Thyroid gland (tissue), 4 donors: ENCODE measurements around the gene FAM114A2.

Experiments
- POLR2A ChIP-seq, 2 donors: fragments of 450-650 bp; IDR thresholded peaks; one replicate each; pipeline ENCODE4 v1.6.1; 2017; ENCODE audit warnings: antibody characterized with exemption in 2 of 2, mild to moderate bottlenecking in 2 of 2, moderate library complexity in 1 of 2
- TF ChIP-seq, protein P1 (sequence below), 6 experiments: fragments of 200-600 bp in 3 of 6; fragments of 450-650 bp in 3 of 6; sonication (generic) in 3 of 6; IDR thresholded peaks; one replicate each; pipeline ENCODE4 v1.5.1; 2016 to 2019; ENCODE audit warnings: antibody characterized with exemption in 6 of 6, mild to moderate bottlenecking in 2 of 6, inconsistent platforms in 1 of 6, moderate library complexity in 1 of 6

DNA sequence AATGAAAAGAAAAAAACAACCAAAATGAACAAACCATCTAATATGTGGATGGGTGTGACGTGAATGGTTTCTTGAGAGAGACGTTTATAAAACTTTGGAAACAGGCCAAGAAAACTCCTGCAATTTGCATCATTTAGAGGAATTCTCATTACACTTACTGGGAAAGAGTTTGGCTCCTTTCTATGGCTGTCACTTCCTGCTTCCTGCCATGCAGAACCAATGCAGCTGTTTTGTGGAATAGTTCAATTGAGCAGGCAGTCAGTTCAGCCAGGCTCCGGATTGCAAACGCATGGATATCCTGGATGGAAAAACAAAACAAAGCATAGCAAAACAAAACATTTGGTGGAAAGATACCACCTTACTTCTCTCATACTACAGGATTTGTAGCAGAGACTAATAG is 36.6 kb downstream of the FAM114A2 start:
- TF ChIP-seq, protein P1, sequence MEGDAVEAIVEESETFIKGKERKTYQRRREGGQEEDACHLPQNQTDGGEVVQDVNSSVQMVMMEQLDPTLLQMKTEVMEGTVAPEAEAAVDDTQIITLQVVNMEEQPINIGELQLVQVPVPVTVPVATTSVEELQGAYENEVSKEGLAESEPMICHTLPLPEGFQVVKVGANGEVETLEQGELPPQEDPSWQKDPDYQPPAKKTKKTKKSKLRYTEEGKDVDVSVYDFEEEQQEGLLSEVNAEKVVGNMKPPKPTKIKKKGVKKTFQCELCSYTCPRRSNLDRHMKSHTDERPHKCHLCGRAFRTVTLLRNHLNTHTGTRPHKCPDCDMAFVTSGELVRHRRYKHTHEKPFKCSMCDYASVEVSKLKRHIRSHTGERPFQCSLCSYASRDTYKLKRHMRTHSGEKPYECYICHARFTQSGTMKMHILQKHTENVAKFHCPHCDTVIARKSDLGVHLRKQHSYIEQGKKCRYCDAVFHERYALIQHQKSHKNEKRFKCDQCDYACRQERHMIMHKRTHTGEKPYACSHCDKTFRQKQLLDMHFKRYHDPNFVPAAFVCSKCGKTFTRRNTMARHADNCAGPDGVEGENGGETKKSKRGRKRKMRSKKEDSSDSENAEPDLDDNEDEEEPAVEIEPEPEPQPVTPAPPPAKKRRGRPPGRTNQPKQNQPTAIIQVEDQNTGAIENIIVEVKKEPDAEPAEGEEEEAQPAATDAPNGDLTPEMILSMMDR (IDR thresholded peaks at IDR 0.05): no peak
- TF ChIP-seq POLR2A (IDR thresholded peaks at IDR 0.05): no peak
